Esophagus mucosa (tissue), 1 donor: ENCODE measurements around the gene SF1. TPM values are rescaled to one million over a fixed set of nuclear protein-coding genes. Genes with fewer than 3 reads are reported as not detected.

Experiments used
- ATAC-seq: fragments of 200-7000 bp; cut with Tn5 transposase; one replicate; pipeline ENCODE4 v1.9.1; 2020
- total RNA-seq: library from RNA; stranded (reverse); gene quantifications from one replicate; pipeline ENCODE4 v1.2.4, GENCODE V29; 2023
- donor health status: DM: yes; HTN: yes; CAD: no.

Gene SF1
- total RNA-seq, 1 donor from 2014 or later, result 129 TPM

DNA sequence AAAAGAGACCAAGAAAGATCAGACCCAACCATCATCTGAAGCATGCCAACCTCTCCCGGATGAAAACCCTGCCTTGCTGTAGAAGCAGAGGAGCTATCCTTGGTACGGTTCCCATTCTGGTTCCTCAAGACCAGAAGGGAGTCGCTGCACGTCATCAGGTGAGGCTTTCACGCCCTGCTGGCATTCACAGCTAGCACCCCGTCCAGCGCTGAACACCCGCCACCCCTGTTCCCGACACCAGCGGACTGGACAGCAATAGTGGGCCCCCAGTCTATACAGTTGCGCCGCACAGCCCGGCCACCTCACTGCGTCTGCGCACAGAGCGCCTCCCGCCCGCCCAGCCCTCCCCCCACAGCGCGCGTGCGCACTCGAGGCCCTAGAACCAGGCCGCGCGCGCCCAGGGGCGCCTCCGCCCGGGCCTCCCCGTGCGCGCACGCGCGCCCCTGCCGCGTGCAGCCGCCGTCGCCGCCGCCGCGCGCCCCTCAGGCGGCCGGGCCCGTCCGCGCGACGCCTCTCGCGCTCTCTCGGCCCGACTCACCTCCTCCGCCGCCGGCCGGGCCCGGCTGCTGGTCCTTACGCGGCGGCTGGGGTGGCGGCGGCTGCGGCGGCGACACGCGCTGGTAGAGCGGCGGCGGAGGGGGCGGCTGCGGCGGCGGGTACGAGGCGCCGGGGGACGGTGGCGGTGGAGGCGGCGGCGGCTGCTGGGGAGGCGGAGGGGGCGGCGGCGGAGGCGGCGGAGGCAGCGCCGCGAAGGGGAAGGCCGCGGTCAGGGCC is 706 bp downstream of the SF1 start:
- ATAC-seq, result peak; percentile 42

DNA sequence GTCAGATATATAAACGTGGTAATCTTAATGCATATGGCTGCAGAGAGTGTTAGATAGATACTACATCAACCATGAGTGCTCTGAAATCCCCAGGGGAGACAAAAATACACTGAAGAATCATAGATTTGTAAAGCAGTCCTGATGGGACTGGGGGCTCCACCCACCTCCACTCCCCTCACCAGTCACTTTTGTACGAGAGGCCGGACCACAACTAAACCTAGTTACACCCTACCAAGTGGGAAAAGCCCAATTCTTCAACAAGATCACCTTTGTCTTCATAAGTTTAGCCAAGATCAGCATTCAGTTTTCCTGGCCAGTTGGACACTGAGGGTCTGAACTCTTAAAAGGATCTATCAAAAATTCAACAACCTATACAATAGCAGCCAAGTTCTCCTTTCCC is 1.5 kb downstream of the SF1 start:
- ATAC-seq, result no peak

DNA sequence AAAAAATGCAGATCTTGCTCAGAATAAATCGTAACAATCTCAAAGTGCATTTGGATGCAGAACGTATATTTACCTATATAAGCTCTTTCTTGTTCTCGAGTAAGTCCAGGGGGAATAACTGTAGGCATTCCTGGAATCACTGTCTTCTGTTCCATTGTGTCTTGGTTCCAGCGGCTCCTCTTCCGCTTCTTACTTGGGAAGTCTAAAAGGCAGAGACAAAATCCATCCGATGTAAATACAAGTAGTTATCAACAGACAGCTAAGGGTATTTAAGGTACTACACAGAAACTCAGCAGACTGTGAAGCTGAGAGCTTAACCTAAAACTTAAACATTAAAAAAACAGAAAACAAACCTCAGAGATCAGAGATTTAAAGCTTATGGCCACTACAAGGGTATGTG is 1.9 kb downstream of the SF1 start:
- ATAC-seq, result no peak

DNA sequence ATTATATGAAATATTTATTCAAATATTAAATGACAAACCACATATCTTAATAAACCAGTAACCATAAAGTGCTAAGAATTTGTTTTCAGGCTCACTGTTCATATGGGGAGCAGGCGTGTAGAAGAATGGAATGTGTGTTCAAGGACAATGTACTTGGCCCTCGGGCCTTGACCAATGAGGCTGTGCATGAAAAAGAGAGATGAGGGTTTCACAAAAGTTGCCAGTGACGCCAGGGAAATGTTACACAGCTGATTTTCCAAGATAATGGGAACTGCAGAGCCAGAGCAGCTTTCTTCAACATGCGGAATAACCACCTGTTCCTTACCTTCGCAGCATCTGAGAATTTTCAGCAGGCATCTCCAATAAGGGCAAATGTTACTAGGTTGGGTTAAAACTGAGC is 4.2 kb downstream of the SF1 start:
- ATAC-seq, result no peak

DNA sequence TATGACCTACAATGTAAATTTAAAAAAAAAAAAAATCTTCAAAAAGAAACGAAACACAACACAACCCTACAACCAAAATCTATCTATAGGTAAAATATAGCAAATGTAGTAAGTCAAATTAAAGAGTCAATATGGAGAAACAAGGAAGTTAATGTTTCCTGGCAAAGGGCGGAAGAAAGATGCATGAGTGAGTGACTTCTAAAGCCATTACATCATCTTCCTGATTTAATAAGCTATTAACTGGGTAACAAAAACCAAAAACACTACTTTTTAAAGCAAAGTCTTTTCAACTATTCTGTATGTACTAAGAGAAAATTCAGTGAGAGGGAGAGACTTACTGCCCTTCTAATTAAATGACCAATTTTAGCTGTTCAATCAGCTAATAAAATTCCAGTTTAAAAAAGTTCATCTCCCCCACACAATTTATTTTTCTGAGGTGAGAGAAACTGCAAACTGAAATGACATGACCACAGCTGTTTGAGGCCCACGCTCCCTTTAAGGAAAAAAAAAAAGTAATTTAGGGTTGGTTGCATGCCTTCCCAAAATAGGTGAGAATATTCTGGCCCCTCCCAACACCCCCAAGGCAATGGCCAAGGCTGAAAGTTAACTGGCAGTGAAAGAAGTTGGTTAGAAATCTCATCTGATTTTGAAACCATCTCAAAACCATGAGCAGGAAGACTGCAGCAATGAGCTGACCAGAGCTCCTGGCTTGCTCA is 5.9 kb downstream of the SF1 start:
- ATAC-seq, result no peak

DNA sequence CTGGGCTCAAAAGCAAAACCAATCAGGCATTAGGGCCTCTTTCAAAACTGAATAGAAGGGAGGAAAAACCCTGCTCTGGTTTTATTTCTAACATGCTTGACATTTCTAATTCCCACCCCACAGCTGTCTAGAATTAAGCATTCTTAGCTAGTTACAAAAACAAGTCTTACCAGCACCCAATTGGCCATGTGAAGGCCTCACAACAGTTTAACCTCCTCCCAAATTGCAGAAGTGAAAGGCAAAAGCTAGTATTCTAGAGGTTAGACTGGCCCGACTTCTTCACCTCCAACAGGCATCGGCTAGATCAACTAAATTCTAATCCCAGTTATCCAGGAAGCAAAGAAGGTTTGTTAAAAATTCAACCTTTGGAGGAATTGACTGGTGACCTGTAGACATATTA is 6.5 kb downstream of the SF1 start:
- no peak for ATAC-seq

DNA sequence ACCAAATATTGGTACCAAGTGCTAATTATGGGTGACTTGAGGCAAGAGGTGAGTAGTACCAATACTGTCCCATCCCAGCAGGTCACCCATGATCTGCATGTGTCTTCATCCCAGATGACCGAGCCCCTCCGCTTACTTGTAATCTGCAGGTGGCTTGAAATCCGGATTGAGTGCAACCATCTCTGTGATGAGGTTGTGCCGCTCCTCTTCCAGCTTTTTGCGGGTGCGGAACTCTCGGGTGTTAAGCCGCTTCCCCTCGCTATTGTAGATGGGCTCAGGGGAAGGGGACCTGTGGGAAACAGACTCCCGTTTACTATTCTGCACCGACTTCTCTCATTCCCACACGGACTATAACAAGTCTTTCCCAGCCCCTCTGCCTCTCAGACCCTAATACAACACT is 8.2 kb downstream of the SF1 start:
- ATAC-seq, result no peak

DNA sequence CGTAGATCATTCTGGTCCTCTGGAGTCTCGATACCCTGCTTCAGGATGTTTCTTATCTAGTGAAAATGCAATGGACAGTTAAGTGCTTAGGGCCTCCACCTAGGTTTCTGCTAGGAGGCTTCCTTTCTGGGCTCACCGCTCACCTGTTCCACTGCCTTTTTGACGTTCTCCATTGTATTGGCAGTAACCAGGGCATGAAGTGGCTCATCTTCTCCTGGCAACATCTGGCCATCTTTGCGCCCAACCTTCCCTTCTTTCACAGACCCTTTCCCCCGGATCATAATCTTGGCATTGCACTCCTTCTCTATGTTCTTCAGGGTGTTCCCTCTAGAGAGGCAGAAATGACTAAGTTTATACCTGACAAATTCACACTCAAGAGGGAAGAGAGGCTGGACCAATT is 9.1 kb downstream of the SF1 start:
- no peak for ATAC-seq

DNA sequence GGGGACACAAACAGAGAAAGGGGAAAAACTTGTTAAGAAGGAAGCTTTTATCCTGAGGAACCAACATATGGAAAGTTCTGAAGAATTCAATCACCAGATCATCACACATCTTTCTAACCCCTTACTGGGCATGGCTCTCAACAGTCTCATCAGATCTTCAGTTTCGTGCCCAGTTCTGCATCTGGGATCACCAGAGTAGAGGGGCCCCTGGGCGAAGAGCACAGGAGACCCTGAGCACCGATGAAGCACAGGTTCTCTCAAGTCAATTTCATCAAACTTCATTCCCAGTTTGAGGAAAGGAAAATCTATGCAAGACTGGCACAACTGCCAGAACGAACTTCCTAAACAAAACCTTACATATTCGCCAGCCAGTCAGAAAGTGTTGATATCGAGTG is 10.0 kb downstream of the SF1 start:
- ATAC-seq, result no peak

DNA sequence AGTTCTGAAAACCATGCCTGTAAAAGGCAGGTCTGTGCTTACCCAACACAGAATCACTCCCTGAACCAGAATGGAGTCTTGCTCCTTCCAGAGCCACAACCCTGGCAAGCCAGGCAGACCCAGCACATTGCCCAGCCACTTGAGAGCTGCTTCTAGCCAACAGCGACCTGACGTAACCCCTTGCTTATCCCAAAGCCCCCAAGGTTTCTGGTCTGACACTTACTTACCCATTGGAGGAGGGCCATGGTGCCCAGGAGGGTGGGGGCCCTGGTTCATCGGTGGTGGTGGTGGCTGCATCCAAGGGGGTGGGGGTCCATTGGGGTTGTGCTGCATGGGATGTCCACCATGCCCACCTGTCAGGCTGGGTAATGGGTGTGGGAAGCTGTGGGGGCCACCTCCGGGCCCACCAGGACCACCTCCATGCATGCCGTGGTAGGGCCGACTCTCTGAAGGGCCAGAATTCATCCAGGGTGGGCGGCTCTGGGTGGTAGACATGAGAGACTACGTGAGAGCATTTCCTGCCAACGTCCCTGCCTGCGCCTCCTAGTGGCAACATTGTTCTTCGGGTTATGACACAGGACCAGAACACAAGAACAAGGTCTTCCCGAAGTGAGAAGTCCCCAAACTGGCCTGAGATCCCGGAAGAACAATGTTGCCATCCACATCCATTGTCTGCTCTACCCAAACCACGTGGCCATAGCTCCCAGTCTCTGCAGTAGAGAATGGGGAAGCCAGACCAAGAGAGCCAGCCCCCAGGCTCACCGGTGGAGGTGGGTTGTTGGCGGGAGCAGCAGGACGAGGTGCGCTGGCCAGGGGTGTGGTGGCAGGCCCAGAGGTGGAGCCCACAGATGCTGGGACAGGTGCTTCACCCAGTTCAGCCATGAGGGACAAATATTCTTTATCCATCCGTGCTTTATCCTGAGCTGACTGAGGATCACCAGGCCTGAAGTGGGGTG is 10.7 kb downstream of the SF1 start:
- ATAC-seq, result peak; percentile 36

DNA sequence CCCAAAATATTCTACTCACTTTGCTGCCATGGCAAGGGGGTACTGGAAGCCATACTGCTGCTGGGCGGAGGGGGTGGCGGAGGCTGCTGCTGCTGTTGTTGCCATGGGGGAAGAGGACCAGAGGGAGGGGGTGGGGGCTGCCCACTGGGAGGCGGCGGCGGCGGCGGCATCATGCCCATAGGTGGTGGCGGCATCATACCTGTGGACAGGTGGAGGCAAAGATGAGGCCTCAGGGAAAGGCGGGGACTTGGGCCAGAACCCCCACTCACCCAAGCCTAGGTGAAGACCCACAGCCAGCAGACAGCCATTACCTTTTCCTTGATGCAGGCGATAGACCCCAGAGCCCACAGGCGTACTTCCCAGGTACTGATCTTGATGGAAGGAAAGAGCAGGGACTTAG is 11.5 kb downstream of the SF1 start:
- no peak for ATAC-seq

DNA sequence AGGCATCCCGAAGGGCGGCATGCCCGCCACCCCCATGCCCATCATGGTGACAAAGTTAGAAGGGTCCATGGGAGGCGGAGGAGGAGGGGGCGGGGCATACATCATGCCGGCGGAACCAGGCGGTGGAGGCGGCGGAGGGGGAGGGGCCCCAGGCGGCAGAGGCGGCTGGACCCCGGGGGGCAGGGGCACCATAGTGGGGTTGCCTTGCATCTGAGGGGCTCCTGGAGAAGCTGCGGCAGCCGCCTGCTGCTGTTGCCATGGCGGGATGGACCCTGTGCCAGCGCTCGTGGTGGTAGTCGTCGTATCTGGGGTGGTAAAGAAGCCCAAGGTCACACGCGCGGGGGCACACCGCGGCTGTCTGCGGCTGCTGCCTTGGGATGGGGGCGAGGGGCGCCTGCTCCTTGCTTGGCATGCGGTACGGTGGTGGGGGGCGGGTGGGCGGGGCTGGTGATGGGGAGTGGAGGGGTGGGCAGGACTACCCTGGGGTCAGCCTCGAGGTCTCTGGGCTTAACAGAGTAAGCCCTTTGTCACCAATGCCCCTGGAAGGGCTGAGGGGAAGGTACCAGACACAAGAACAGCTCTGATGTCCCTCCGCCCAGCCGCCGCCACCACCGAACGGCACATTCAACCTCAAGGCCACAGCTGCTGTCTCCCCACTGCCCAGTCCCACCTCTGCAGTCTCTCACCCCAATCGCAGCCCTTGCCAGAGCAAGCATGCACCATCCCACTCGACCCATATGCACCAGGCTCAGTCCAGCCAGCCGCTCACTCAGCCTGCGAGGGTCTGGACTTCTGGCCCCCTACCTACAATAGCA is 12.3 kb downstream of the SF1 start:
- ATAC-seq, result no peak

DNA sequence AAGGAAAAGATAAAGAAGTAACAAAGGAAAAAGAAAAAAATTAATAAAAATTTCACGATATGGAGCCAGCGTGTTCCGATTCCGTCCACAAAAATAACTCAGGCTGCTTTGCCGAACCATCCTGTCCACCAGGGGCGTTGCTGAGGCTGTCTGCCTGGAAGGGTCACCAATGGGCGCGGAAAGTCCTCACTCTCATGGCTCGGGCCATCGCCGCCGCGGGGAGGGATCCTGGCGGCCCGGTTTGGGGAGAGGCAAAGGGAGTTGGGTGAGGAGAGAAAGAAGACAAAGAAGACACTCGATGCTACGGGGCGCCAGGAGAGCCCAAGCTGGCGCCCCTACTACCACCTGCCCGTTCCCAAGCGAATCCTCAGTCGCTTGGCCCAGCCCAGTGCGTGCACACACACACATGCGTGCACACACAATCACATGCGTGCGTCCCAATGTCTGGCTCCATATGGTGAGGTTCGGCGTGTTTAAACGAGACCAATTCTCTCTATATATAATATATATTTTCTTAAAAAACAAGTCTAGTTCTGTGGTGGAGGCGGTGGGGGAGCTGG is 13.0 kb downstream of the SF1 start:
- ATAC-seq, result no peak

DNA sequence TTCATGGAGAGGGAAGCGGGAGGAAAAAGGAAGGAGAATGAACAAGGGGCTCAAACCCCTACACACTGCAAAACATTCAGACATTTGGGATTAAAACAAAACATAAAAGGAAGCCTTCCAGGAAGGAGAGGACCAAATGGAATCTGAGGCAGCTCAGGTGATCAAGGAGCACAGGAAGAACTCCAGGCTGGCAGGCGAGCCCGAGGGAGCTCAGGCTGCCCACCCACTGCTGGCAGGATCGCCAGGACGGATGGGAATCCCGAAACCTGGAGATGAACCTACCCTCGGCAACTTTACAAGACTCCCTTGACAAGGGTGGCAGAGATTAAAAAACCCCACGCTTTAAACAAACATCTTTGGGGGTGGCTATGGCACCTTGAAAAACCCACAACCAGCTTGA is 13.6 kb downstream of the SF1 start:
- no peak for ATAC-seq

DNA sequence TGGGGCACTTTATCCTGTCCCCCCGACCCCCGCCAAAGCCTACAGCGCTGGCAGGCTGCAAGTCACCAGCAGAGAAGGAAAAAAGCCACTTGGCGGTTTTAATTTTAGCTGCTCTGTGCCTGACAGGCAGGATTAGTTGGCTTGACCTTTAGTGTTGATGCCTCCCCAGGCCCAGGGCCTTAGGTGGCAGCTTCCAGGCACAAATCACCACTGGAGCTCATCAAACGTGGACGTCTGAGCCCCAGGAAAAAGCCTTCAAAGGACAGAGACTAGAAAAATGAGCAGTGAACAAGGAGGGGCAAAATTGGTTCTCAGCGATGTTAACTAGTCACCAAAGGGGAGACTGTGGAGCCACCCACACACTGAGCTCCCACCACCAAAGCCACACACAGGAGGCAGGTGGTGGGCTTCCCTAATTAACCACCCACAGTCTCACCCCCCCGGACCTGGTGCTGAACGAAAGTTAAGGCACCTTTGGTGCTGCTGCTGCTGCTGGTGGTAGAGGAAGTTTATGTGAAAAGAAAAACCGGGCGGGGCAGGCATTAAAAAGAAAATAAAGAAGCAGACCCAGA is 14.2 kb downstream of the SF1 start:
- ATAC-seq, result no peak

DNA sequence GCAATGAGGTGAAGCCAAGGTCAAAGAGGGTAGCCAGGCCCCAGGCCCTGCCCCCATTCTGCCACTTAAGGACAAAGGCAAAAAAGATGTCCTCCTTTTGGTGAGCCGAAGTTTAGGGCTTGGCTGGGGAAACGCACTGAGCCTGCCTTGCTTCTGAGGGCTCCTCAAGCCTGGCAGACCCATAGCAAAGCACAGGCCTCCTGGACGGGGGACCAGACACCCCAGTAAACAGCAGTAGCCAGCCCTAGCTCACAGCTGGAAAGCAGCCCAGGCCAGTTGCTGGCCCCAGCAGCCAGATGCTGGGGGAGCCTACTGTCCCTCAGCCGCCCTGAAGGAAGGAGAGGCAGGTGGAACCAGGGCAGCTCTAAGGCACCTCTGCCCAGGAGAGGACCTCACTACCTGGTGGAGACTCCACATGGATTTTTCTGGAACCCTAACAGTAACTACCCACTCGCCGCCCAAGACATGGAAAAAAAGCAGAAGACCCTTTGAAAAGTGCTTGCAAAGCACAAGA is 14.8 kb downstream of the SF1 start:
- ATAC-seq, result no peak

DNA sequence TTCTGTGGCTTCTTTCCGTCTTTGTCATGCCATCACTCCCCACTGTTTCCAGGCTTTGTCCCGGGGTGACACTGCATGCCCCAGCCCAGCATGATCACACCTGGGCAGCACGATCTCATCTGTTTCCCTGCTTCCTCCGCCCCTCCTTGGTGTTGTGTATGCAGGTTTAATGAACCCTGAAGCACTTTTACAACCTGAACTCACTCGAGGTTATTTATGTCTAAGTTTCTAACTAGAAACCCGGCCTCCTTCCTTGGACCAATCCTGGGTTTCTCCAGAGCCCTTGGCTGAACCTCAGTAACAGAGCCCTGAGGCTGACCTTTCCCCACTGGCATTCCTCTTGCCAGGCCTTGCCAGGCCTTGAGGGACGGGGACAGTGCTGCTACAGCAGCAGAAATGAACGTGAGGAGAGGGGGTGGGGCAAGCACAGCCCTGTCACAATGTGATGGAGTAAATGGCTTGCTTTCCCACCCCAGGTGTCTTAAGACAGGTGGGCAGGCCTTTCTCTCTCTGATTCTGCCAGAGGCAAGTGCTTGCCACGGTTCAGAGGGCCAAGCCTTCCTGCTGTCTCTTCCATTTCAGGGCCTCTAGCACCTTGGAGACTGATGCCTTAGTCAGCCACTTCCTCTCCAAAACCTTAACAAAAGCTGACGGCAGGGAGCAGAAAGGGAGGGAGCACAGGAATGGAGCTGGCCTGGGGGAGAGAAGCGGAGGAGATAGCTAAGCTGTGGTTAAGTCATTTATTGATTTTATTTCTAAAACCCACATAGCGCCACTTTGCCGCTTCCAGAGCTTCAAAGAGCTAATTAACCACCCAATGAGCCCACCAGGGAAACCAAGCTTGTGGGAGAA is 15.4 kb downstream of the SF1 start:
- peak; percentile 22 for ATAC-seq

DNA sequence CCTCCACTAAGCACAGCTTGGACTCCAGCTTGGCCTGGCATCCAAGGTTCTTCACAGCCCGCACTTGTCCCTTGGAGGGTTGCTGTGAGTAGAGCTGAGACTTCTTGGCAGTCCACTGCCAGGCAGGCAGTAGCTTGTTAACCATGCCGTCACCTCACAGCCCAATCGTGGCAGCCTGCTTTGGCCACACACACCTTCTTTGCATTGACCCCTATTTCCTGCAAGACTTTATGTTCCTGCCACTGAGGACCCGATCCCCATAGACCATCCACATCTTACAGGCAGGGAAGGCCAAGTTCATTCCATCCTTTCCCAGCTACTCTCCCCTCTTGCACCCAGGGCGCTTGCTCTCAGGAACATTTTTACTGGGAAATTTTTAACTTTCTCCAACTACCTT is 16.1 kb downstream of the SF1 start:
- ATAC-seq, result peak; percentile 39

DNA sequence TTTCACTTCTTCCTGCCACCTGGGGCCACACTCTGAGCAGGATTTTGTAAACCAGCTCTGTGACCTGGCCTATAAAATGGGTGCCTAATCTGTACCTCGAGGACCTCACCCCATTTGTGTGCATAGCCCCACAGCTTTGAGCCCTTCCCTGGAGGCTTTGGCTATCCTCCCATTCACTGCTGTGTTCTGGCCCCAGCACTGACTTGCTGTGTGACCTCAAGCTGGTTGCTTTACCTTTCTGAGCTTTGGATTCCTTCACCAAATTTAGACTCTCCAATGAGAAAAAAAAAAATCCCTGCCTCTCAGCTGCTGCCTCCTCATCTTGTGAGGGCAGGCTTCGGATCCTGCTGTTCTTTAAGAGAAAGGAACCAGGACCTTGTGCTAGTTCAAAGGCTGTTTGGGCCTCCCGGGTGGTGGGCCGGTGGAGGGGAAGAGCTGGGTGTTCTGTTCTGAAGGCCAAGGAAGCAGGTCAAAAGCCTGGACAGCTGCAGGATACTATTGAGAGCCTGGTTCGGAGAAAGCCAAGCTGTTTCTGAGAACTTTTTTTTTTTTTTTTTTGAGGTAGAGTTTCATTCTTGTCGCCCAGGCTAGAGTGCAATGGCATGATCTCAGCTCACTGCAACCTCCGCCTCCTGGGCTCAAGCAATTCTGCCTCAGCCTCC is 17.5 kb downstream of the SF1 start:
- no peak for ATAC-seq
